ENCODE data around the gene HERC2.
"Not testable (repeated sequence)": the region's sequence is repeated elsewhere in the genome, so short reads cannot be mapped to it uniquely, and the experiment has no call there.

HERC2 gene

DNA sequence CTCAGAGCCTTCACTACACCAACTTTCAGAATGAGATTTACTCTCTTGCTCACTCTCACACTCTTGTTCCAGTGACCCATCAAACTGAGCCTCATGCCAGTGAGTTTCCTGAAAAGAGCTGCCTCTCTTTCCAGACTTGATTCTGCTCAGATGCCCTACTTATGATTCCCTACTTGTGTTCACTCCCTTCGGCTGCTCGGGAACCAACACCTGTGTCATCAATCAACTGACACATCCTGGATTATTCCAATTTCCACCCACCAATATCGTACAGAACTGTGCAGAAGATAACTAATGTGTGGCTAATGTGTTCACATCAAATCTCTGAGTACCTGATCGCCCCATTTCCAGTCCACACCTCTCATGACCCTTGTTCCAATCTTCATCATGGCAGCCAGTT is 100.3 kb downstream of the HERC2 start:
- DNase-seq, result not testable (repeated sequence)

DNA sequence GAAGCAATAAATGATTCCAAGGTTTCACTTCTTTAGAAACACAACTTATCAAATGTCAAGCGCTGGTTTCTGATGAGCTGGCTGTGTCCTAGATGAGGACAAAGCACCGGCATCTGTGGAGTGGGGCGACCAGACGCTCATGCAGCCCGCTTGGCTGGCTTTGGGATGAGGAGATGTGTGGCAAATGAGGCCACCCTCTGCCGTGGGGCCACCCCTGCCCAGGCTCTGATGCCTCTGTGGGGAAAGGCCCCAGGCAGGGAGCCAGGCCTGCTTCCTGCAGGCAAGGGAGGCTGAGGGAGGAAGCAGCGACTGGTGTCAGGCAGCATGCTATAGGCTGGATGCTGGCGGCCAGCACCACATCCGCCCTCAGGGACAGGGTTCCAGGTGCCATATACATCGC is 102.9 kb downstream of the HERC2 start:
- no peak for DNase-seq

DNA sequence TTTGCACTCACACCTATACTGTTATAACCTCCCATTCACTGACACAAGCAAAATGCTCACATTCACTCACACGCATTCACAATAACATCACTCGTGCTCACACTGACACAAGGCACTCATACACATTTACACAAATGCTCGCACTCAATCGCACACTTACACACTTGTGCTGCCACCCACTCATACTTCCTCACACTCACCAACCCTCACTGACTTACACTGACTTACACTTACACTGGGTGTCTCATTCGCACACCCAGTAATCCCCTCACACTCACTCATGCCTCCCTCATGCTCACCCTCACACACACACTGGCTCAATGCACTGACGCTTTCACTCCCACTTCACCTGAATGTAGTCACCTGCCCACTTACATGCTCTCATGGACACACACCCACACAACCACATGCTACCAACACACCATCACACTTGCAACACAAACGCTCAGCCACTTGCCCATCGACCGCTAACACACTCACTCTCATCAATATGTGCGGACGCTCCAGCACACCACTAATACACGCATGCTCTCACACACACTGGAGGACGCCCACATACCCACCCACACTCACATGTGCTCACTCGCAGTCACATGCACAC is 104.9 kb downstream of the HERC2 start:
- DNase-seq, result not testable (repeated sequence)

DNA sequence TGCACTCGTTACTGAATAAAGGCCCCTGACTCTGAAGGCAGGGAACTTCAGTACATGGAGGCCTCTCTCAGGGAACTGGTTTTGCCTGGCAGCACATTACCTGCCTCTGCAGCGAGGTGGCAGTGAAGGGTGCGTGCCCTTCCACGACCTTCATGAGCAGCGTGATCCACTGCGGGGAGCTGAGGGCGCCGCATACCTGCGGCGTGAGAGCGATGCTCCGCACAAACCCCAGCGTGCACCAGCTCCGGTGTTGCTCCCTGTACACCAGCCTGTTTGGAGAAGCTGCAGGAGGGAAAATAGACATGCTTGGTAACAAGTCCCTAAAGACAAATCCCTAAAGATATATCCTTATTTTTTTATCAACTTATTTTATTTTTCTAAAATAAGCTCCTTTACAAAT is 106.5 kb downstream of the HERC2 start:
- DNase-seq, result not testable (repeated sequence)

DNA sequence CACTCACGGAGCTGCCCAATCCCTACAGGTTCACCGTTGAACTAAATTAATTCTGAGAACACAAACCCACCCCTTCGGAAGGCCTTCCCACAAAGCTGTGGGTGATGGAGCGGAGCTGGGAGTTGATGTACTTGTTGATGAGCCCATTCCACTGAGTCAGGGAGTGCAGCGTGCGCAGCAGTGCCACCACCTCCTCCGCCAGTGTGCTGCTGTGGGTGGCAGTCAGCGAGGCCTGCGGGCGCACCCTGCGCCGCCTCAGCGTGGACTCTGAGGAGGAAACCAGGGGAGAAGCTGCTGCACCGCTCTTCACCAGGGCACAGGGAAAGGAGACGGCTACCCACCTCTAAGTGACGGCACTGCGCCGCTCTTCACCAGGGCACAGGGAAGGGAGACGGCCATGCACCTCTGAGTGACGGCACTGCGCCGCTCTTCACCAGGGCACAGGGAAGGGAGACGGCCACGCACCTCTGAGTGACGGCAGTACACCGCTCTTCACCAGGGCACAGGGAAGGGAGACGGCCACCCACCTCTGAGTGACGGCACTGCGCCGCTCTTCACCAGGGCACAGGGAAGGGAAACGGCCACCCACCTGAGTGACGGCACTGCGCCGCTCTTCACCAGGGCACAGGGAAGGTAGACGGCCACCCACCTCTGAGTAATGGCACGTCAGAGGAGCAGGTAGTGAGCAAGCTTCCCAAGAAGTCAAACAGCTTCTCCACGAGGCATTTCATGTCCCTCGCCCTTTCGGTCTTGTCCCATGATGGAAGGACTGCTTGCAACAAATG is 107.8 kb downstream of the HERC2 start:
- not testable (repeated sequence) for DNase-seq

DNA sequence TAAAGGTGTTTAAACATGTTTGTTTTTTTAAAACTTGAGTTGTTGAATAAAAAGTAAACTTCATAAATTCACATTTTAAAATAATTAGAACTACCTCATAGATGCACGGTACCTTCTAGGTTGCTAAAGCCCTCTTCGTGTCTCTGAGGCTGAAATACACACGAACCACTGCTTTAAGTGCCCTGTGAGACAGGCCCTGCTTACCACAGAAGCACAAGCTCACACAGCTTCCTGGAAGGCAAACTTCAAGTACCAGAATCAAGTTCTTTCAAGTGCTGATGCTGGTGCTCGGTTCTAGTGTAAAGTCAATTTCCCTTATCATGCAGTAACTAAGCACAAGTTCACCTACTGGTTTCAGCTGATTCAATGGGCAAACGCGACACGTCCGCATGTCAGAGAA is 108.6 kb downstream of the HERC2 start:
- not testable (repeated sequence) for DNase-seq

DNA sequence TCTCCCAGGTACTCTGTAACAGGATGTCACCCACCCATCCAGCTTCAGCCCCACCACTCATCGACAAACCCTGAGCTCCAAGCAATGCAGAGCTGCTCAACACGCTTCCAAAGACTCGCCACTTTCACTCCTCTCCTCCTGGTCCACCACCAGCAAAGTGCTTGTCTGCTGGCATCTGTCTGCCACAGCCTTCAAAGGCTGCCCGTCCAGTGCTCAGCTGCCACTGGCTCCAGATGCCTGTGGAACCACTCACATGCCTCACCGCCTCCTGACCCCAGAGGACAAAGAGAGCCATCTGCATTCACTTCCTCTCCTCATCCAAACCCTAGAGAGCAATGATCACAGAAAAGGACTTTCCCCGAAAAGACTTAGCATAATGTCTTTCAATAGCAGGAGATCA is 113.4 kb downstream of the HERC2 start:
- no peak for DNase-seq

DNA sequence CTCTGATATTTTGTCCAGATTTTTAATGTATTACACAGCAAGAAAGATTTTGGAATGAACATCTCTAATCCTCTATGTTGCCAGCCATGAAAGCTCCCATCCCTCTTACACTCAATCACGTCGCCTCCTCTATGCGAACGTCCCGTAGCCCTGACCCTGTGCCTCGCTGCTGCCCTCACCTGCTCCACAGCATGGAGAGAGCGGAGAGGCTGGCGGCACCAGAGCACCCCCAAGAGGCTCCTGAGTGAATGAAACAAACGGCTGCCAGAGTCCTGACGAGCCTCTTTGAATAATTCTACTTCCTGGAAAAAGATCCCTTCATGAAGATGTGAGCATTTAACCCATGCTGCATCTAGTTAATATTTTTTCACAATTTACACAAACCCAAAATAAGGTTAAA is 116.3 kb downstream of the HERC2 start:
- not testable (repeated sequence) for DNase-seq

DNA sequence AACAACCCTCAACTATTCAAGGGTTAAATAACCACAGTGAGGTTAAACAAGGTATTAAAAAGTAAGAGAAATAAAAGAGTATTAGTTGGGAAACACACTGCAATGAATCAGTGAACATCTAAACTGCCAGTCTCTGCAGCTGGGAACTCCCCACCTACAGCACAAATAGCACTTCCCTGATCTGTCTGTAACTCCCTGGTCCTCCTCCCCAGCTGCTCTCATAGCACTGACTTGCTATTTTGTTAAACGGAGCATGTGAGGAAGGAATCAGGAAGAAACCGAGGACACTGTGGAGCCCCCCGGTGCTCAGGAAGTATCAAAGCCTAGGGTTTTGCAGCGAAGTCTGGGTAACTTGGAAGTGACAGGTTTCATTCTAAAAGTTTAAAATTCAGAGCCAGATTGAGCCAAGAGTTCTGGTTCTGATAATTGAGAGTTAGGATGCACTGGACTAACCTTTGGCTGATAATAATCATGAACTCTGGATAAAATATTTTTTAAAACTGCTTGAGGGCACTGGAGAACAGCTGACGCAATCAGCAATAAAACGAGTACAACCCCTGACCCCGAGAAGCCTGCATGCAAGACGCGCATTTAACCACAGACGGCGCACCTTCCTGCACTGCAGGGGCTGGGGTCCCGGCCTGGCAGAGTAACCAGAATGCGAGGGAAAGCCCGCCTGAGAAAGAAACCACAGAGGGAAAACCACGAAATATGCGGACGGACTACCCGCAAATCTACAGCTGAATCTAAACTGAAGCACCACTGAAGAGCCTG is 118.7 kb downstream of the HERC2 start:
- DNase-seq, result not testable (repeated sequence)

DNA sequence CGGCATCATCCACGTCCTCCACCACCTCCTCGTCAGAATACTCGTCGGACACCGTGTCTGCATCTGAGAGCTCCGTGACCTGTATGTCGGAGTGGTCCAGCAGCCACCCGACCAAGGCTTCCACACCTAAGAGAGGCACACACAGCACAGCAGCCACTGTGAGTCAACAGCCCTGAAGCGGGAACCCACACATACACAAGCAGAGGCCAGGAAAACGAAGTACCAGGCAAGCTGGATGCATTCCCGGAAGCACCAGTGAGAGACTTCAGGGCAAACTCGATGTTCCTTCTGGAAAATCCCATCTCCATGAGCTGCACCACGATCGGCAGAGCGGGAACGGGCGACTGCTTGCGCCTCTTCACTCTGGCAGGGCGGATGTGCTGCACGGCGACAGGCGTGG is 119.9 kb downstream of the HERC2 start:
- DNase-seq, result not testable (repeated sequence)

DNA sequence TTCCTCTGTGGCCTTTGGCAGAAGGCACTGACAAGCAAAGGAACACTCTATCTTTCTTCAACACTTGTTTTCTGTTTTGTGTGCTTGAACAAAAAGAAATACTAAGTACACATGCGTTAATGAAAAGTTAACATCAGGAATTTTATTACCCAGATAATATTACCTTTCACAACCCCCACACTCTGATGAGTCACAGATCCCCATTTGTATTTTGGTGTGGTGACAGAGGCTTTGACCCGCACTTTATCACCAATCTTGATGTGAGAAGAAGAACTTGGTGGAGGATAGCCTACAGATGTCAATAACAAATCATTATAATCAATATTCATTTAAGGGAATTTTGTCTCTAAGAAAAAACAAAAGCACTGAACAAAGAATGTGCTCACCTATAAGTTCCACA is 123.8 kb downstream of the HERC2 start:
- DNase-seq, result not testable (repeated sequence)

DNA sequence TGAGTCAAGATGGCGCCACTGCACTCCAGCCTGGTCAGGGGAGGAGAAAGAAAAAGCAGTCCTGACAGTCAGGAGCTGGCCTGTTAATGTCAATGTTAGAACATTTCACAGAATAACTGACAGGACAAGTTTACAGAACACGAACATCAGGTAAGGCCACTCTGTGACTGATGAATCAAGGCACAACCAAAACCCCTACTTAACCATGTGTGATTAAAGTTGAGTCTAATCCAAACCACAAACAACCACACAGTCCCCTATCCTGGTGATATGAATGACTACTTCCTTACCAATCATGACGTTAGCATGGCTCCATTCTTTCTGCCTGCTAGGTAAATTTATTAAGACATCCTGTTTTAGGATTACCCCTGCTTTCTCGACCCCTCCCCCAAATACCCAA is 124.3 kb downstream of the HERC2 start:
- not testable (repeated sequence) for DNase-seq

DNA sequence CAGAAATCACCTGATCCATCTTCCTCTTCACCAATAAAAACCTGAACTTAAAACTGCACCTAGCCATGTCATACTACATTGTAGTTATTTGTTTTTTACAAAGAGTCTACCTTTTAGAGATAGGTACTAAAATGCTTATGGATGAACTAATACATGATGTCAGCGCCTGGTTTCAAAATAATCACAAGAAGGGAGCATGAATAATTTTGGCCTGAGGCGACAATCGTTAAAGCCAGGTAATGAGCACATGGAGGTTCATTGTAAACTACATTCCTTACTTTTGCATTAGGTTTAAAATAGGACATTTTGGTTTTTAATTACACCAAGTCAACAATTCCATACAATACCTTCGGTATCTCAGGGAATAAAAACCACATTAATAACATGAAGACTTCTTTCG is 125.4 kb downstream of the HERC2 start:
- DNase-seq, result not testable (repeated sequence)

DNA sequence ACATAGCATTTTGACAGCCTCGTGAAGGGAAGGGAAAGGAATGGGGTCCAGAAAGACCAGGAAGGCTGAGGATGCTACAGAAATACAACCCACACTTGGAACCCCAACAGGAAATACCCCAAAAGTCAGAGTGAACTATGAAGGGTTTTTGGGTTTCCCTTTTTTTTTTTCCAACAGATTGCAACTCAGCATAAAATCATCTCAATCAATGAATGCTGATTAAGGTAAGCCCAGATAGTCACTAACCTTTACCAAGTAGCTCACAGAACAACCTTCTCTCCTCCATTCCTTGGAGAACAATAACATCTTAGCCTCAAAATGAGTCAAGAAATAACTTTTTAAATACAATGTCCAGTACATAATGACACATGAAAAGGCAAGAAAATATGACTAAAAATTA is 129.2 kb downstream of the HERC2 start:
- DNase-seq, result no peak

DNA sequence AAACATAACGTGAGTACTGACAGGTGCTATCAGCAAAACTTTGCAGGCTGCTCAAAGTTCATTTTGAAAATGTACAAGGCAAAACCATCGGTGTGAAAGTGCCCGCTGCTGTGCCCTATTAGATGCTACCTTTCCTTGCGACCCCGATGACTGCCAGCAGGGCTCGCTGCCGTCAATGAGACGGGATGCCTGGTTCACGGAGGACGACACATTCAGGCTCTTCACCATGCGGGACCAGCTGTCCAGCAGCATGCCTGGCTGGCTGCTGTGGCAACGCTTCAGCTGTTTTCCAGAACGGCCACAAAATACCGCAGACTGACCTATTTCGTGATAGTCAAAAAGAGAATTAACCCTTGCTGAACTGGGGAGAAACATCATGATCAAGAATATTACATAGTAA is 130.1 kb downstream of the HERC2 start:
- no peak for DNase-seq

DNA sequence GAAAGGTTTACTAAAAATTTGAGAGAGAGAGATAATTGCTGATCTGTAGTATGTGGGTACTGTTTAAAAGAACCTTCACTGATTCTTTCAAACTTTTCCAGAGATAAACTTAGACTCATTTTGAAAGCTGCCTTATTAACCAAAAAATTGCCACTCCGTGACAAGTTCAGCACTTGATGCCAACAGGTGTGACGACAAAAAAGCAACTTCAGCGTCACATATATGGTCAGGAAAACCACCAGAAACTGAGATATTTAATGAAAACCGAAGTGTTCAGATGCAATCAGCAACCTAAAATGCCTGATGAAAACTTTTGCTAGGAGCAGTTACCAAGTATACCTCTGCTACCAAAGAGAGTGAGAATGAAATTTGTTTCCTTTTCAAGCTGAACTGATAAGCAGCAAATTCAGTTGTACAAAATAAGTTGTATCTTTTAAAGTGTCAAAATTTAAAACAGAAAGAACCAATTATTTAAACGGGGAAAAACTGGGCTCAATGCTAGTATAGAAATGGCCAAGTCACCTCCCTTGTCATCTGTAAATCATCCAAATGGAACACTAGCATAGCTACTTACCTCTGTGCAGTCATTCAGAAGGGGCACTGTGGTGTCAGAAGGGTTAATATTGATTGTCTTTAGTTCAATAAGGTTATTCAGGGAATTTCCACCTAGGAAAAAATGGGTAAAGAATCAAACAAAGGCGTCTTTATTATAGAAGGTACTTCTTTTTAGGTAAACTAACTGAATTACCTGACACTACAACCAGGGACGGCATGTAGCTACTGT is 131.4 kb downstream of the HERC2 start:
- no peak for DNase-seq

DNA sequence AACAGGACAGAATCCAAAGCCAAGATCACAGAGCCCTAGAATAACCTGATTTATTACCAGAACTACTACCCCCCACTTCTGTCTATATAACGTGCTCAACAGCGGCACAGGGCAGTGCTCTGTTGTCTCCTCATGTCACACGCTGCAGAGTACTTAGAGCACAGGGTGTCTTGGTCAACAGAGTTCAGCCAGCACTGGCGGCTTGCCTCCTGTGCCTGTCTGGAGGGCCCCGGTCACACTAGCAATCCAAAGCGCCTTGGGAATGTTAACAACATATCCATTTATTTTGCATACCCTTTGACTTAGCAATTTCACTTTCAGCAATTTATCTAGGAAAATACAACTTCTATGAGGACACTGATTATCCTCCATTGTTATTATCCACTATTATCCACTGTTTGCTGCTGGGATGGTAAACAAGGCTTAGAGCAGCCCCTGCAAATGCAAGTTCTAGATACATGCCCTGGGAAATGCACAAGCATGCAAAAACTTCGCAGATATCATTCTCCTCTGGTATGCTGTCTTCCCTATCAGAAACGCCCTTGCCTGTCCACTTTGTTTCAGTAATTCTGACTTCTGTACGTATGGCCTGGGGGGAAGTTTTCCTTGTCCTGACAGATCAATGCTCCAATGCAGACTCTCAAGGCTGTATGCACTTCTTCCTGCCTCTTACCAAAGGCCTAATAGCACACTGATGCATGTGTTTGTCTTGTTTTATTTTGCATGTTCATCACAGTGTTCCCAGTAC is 136.7 kb downstream of the HERC2 start:
- DNase-seq, result no peak

DNA sequence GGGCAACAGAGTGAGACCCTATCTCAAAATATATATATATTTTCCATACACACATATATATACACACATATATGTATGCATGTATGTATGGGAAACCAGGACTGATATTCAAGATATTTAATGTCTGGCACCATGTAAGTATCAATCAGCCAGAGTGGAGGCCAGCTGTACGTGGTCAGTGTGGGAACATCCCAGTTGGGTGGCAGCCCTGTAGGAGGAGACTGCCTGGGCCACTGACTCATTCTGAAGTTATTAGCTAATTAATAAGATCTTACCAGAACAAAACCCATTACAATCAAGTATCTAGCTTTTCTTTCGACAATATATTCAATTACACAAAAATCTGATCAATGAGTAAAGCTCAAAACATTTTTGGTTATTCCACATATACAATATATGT is 137.8 kb downstream of the HERC2 start:
- DNase-seq, result no peak

DNA sequence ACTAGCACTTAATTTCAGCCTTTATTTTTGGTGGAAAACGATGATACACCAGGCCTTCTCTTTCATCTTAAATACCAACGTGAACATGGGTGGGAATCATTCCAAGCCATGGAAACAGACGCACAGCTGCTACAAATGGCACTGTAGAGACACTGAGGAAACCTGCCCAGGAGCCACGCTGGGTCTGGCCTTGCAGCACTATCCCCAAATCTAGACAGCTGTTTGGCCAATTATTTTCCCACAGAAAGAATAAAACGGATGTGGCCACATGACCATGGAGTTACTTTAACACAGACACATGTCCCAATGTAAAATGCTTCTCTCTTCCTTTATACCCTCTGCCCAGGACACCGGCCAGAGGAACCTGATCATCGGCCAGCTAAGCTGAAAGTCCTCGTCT is 139.2 kb downstream of the HERC2 start:
- DNase-seq, result no peak

DNA sequence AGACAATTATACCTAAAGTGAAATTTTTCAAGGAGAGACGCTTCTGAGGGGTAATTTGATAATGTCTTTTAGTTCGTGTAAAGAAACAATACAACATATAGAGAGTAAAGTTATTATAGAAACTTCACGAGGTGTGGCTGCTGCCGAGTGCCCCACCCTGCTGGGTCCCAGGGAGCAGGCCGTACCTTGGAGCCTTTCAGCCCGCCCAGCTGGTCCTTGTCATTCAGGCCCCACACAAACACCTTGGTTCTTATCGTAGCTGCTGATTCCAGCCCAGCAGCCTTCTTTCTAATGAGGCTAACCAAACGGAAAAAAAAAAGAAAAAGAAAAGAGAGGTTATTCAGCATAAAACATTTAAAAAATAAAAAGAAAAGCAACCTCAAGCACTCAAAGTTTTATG is 139.8 kb downstream of the HERC2 start:
- DNase-seq, result no peak

DNA sequence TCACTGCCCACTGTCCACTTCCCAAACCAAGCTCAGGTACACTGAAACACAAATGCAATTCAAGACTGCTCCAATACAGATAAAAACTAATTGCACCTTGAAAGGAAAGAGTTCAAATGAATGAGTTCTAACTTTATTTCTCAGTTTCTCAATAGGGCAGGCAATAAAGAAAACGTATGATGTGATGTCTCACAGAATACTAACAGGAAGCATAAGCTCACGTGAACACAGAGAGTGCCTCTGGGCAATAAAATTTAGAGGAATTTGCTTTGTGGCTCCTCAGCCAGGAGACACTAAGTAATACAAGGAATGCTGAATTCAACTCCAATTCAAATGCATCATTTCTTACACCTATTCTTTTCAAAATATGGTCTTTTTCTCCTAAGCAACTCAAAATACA is 140.6 kb downstream of the HERC2 start:
- DNase-seq, result no peak

DNA sequence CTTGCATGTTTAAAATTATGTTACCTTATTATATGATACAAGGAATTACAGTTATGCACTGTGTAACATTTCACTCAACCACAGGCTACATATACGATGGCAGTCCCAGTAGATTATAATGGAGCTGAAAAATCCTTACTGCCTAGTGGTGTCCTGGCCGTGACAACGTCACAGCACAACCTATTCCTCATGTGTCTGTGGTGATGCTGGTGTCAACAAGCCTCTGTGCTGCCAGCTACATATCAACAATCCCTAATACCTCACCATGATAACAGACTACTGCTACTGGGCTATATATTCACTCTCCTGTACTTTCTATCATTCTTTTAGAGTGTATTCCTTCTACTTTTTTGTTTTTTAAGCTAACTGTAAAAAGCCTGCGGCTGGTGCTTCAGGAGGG is 142.7 kb downstream of the HERC2 start:
- no peak for DNase-seq

All from activated naive CD4-positive, alpha-beta T cell (primary cell).